Putamen (tissue), 1 donor: ENCODE results near the gene ORM1.
"Not testable (repeated sequence)": the region's sequence is repeated elsewhere in the genome, so short reads cannot be mapped to it uniquely, and the experiment has no call there.

Experiments
- DNase-seq: peaks from one replicate; pipeline ENCODE4 v3.0.0-alpha.2; 2016; ENCODE audit warnings: low spot score

The ORM1 gene

GRCh38 chr9:114322831-114323531 is at the start of gene ORM1:
Gene ORM1, plus strand, starts transcription at chr9:114323098. Its CDS starts 36 bp downstream, at chr9:114323134.
- DNase-seq: not testable (repeated sequence)

DNA sequence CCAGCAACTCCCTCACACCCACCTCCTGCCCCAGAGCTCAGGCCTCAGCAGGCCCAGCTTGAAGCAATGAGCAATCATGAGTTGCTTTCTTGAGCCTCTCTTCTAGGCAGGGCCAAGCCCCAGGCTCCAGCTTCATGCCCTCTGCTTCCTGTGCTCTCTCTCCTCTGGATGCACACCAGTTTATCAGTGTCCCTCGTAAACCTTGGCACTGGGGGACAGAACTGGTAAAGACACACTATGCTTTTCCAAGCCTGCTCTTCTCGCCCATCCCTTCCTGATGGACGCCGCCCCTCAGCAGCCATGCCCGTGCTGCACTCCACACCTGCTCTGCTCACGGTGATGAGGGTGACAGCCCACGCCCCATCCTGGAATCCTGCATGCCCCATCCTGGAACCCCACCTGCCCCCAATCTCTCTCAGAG is 49.4 kb upstream of the ORM1 start:
- DNase-seq: no peak

- DNase-seq: no peak
These were observed 48.7 kb upstream of the ORM1 start for GRCh38 chr9:114274217-114274616.

- no peak for DNase-seq
These were observed 47.5 kb upstream of the ORM1 start for GRCh38 chr9:114275246-114276004.

DNA sequence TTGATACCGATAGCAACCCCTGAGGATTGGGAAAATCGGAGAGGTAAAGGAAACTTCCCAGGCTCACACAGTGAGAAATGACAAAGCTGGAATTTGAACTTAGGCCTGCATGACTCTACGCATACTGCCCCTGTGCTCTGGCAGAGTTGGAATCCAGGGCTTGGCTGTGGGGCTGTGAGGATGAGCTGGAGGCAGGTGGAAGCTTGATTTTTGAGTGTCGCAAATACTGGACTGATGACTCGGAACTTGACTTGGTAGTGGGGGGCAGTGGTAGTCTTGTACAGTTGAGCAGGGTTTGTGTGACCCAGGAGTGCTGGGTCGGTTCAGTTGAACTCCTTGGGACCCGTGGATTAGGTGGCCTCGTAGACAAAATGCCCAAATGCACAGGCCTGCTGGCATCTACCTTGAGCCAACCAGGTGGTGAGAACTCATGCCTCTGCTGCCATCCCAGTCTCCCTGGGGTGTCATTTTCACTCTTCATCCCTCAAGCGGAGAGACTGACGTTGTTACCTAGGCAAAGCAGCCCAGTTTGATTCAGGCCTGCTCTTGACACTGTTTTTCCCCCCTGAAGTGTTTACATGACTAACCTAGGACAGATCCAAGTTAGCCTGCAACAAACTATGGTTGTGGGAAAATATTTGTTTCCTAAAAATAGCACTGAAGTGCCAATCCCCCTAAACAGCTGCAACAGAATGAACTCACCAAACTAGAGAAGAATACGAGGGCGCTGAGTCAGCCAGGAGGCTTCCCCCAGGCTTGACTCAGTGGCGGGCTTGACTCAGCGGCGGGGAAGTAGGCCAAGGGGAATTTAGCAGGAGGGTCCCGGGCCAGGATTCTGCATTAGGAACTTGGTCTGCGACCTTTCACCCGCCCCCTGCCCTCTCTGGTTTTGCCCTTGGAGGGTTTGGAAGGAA is 45.7 kb upstream of the ORM1 start:
- DNase-seq: no peak

- DNase-seq: no peak
These were observed 44.5 kb upstream of the ORM1 start for GRCh38 chr9:114278356-114278755.

DNA sequence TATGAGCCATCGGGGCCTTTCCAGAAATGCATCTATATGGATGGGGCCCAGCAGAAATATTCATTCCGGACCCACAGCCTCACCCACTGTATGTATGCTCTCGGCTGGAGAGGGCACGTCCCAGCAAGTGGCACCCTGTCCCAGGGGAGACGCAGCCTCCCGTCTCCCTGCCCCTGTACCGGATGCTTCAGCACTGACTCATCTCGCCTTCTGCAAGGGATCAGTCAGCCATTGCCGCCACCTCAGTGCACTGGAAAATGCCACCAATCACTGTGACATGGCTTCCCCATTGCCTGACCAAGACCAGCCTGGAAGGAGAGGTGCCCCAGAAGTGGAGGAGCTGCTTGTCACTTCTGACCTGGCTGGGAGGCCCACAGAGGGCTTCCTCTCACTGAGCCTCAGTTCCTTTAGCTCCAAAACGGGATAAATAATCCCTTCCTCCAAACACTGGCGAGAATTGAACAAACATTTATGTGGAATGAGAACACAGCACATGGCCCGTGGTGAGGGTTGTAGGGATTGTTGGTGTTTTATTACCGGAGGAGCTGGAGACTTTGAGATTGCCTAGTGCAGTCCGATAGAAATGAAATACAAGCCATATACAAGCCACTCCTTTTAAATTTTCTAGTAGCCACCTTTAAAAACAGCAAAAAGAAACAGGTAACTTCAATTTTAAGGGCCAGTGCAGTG is 43.9 kb upstream of the ORM1 start:
- DNase-seq: no peak

DNA sequence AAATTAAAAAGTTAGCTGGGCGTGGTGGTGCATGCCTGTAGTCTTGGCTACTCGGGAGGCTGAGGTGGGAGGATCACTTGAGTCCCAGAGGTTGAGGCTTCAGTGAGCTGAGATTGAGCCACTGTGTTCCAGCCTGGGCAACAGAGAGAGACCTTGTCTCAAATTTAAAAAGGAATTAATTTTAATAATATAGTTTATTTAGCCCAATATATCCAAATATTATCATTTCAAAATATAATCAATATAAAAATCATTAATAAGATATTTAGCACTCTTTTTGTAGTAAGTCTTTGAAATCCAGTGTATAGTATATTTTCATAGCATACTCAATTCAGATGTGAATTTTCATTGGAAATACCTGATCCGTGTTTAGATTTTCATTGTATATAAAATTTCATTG is 43.2 kb upstream of the ORM1 start:
- DNase-seq: no peak

- no peak for DNase-seq
These were observed 42.0 kb upstream of the ORM1 start for GRCh38 chr9:114280636-114281472.

DNA sequence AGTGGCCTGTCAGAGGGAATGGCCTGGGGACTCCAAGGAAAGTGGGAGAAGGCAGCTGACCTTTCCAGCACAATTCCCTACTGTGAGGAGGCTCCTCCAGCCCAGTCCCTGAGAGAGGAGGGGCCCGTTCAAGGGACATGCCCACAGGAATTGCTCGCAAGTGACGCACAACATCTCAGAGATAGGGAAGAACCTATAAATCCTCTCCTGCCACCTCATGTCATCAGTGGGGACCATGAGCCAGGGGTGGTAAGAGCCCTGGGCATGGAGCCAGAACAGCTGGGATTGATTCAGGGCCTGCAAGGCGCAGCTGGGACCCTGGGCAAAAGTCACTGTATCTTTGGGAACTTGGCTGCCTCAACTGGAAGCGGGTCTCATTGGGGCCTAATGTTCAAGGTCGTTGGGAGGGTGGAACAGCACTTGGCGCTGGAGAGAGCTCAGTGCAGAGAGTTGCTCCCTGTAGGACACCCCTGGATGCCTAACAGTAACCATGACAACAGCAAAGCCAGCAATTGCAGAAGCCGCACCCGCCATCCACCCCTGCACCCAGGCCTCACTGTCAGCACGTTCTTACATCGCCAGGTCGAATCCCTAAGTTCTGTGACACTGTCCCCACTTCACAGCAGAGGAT is 41.3 kb upstream of the ORM1 start:
- DNase-seq: no peak

- DNase-seq: no peak
These were observed 40.8 kb upstream of the ORM1 start for GRCh38 chr9:114282104-114282485.

GRCh38 chr9:114282507-114282906 is 40.4 kb upstream of the ORM1 start:
- no peak for DNase-seq

DNA sequence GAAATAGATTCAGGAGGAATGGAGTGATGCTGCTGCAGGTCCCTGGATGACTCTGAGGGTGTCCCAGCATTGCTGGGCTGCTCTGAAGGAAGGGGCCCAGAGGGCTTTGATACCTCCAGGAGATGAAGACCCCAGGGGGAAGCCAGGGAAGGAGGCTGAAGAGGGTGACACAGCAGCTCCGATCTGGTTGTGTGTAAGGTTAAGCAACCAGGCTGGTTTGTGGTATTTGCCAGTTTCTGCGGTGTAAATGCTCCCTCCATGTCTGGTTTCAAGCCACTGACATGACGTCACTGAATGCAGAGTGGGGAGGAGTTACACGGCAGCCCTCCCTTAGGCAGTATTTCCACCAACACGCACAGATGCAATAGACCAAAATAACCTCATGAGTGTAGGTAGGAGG is 40.0 kb upstream of the ORM1 start:
- no peak for DNase-seq

DNA sequence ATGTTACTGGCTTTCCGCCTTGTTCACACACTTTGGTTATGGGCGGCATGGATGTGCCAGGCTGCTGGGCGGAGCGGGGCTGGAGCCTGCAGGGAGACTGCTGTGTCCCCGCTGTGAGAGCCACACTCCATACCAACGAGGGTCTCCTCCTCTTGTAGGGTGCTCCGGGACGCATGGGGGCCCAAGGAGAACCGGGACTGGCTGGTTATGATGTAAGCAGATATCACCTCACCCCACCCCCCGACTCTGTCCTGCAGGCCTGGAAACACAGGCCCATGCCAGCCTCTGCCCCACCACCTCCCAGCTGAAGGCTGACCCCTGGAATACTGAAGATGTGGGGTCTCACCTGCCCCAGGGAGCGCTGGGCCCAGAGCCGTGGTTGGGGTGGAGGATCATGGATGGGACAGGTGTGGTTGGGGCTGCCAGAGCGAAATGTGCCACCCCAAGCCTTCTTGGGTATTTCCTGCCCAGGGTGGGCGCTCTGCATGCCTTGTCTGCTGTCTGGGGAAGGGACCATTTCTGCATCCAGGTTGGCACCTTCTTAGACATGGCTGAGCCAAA is 39.3 kb upstream of the ORM1 start:
- no peak for DNase-seq

GRCh38 chr9:114284316-114285060 is 38.4 kb upstream of the ORM1 start:
- DNase-seq: no peak

- DNase-seq: no peak
These were observed 37.6 kb upstream of the ORM1 start for GRCh38 chr9:114285166-114285867.

DNA sequence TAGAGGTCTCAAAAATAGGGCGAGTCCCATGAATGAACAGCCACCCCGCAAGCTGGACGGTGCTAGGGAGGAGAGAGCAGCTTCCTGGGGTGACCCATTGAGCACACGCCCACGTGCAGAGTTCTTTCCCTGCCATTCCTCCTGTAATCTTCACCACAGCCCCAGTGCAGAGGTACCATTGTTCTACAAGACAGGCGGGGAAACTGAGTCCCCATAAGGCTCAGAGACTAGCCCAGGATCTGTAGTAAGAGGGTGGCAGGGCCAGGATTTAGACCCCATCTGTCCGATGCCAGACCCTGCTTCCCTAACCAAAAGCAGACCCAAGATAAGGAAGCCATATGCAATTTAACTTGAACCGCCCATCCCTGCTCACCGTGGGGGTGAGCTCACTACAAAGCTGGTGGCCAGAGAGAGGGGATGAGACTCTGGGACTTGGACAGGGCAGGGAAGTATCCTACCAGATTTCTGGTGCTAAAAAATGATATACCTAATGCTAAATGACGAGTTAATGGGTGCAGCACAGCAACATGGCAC is 36.7 kb upstream of the ORM1 start:
- no peak for DNase-seq

- no peak for DNase-seq
These were observed 35.7 kb upstream of the ORM1 start for GRCh38 chr9:114287001-114287762.
